Aorta (tissue), 5 donors: Measurements from ENCODE around the gene TTC4. TPM values are rescaled to one million over a fixed set of nuclear protein-coding genes. Genes with fewer than 3 reads are reported as not detected.
A peak's percentile ranks its signal among the peaks of the same experiment; 100 is the strongest.
"Not testable (repeated sequence)": the region's sequence is repeated elsewhere in the genome, so short reads cannot be mapped to it uniquely, and the experiment has no call there.

Experiments used
- ATAC-seq: fragments of 200-7000 bp; cut with Tn5 transposase; one replicate; pipeline ENCODE4 v1.9.1; 2022; ENCODE audit warnings: moderate library complexity; ENCODE audit not compliant: low FRiP score
- DNase-seq, 2 donors: peaks; one replicate each; pipeline ENCODE4 v3.0.0-alpha.2; 2020
- H3K27ac ChIP-seq, 2 donors: one replicate each; pipeline ENCODE4 v1.5.1; 2013; ENCODE audit warnings: low read length in 2 of 2, mild to moderate bottlenecking in 2 of 2, moderate library complexity in 2 of 2, control low read depth in 1 of 2, inconsistent platforms in 1 of 2, low read depth in 1 of 2
- H3K27me3 ChIP-seq, 2 donors: one replicate each; pipeline ENCODE4 v1.6.1; 2013; ENCODE audit warnings: control low read depth in 1 of 2, low read length in 1 of 2, mild to moderate bottlenecking in 1 of 2, moderate library complexity in 1 of 2; ENCODE audit not compliant: insufficient read depth in 2 of 2, control insufficient read depth in 1 of 2
- H3K36me3 ChIP-seq, 2 donors: one replicate each; pipeline ENCODE4 v1.6.1; 2013; ENCODE audit warnings: control low read depth in 1 of 2, low read length in 1 of 2, mild to moderate bottlenecking in 1 of 2; ENCODE audit not compliant: insufficient read depth in 2 of 2, control insufficient read depth in 1 of 2
- H3K4me1 ChIP-seq, 2 donors: one replicate each; pipeline ENCODE4 v1.6.1; 2013; ENCODE audit warnings: low read length in 2 of 2, control low read depth in 1 of 2, mild to moderate bottlenecking in 1 of 2, moderate library complexity in 1 of 2; ENCODE audit not compliant: insufficient read depth in 2 of 2, control insufficient read depth in 1 of 2
- H3K4me3 ChIP-seq, 2 donors: one replicate each; pipeline ENCODE4 v1.5.1; 2013; ENCODE audit warnings: low read length in 2 of 2, control low read depth in 1 of 2, mild to moderate bottlenecking in 1 of 2
- H3K9me3 ChIP-seq: one replicate; pipeline ENCODE4 v1.6.1; 2013; ENCODE audit warnings: mild to moderate bottlenecking, low read length; ENCODE audit not compliant: control insufficient read depth
- WGBS, 2 donors: extraction: QIAGEN DNeasy Blood & Tissue Kit; methylation state at CpG; one replicate each; pipeline ENCODE4 v1.1.7; 2013; 5-methylcytosine and 5-hydroxymethylcytosine counted together
- intact Hi-C, 2 donors: fragments of 100-400 bp; cut with DNase I; formaldehyde crosslinking; loops; one replicate each; pipeline versions ENCODE4 v1.14.2 to v1.15.0; 2022
- polyA plus RNA-seq, 2 donors: library from polyadenylated mRNA; stranded (reverse); fragments of 200-250 nt; gene quantifications; one replicate each; pipeline ENCODE4 v1.2.3, GENCODE V29; 2013
- total RNA-seq, 2 donors: library from RNA; stranded (reverse); fragmentation: NEBNext Ultra II Directional; extraction: Animal tissue kit (Norgen Biotek cat#: 25700); gene quantifications; one replicate each; pipeline ENCODE4 v1.2.1, GENCODE V29; 2021
- donor health status: healthy with polysubstance abuse.
- donor health status: Bipolar disorder and iron deficiency.
- donor health status: DM: no; HTN: no; CAD: no.
- donor health status: DM: no; HTN: no; CAD: no.
- donor health status: DM: yes; HTN: yes; CAD: no.

Gene TTC4
- total and polyA plus RNA-seq, 4 donors: 8.9 to 18.9 (median 14.1) TPM

- H3K4me1 ChIP-seq: no peaks in the 10 kb centered on the region
- no peaks in the 10 kb centered on the region for H3K9me3 ChIP-seq
- DNase-seq: no peak
- intact Hi-C loops: loop anchor here in 1 of 2 donors (2.0 kb wide), 1 partner anchor 50 kb away; the partner anchor contains the start of gene TTC4
- 59 to 61% methylated on average over 13 of the region's 13 CpGs for WGBS, 2 donors
- H3K4me3 ChIP-seq: peak overlapping the region in 1 of 2 donors; percentile 63
- no peak overlapping the region for H3K27ac ChIP-seq
- H3K36me3 ChIP-seq: no peaks in the 10 kb centered on the region
- no peaks in the 10 kb centered on the region for H3K27me3 ChIP-seq
- peak; percentile 38 for ATAC-seq
Measured at GRCh38 chr1:54764922-54765561, 49.4 kb downstream of the TTC4 start.

- WGBS, 2 donors: 26 to 28% methylated on average over 4 of the region's 4 CpGs
- no peaks in the 10 kb centered on the region for H3K27me3 ChIP-seq
- no peak for DNase-seq
- H3K4me3 ChIP-seq: no peak overlapping the region
- no peaks in the 10 kb centered on the region for H3K36me3 ChIP-seq
- ATAC-seq: no peak
- intact Hi-C loops: no loop called here
- H3K4me1 ChIP-seq: no peaks in the 10 kb centered on the region
- no peaks in the 10 kb centered on the region for H3K9me3 ChIP-seq
- H3K27ac ChIP-seq: no peak overlapping the region
Measured at GRCh38 chr1:54766726-54767125, 51.1 kb downstream of the TTC4 start.

- ATAC-seq (no peak), DNase-seq (no peak)
- no peaks in the 10 kb centered on the region for H3K4me1 ChIP-seq
- no peak overlapping the region for H3K27ac ChIP-seq
- H3K4me3 ChIP-seq: no peak overlapping the region
- intact Hi-C loops: no loop called here
- H3K36me3 ChIP-seq: no peaks in the 10 kb centered on the region
- 32 to 50% methylated on average over 6 of the region's 6 CpGs for WGBS, 2 donors
- no peaks in the 10 kb centered on the region for H3K27me3 ChIP-seq
- no peaks in the 10 kb centered on the region for H3K9me3 ChIP-seq
Measured at GRCh38 chr1:54767526-54767925, 51.9 kb downstream of the TTC4 start.

- no peak for DNase-seq
- Histone ChIP-seq H3K4me3 (no peak overlapping the region), H3K27me3 (no peaks in the 10 kb centered on the region), H3K9me3 (no peaks in the 10 kb centered on the region), H3K4me1 (no peaks in the 10 kb centered on the region), H3K36me3 (no peaks in the 10 kb centered on the region), H3K27ac (no peak overlapping the region)
- ATAC-seq: no peak
- WGBS, 2 donors: 78 to 83% methylated on average over 5 of the region's 5 CpGs
- intact Hi-C loops: no loop called here
Measured at GRCh38 chr1:54768093-54768492, 52.4 kb downstream of the TTC4 start.

GRCh38 chr1:54772951-54773350, 57.3 kb downstream of the TTC4 start:
- intact Hi-C loops: no loop called here
- H3K27me3 ChIP-seq: no peaks in the 10 kb centered on the region
- no peaks in the 10 kb centered on the region for H3K36me3 ChIP-seq
- H3K27ac ChIP-seq: no peak overlapping the region
- no peak for ATAC-seq
- H3K4me3 ChIP-seq: no peak overlapping the region
- DNase-seq: no peak
- 80 to 94% methylated on average over 2 of the region's 2 CpGs for WGBS, 2 donors
- no peaks in the 10 kb centered on the region for H3K9me3 ChIP-seq
- no peaks in the 10 kb centered on the region for H3K4me1 ChIP-seq

- no peak for ATAC-seq
- no peaks in the 10 kb centered on the region for H3K27me3 ChIP-seq
- no peak overlapping the region for H3K4me3 ChIP-seq
- intact Hi-C loops: no loop called here
- H3K36me3 ChIP-seq: no peaks in the 10 kb centered on the region
- 43 to 51% methylated on average over 14 to 15 of the region's 15 CpGs for WGBS, 2 donors
- no peaks in the 10 kb centered on the region for H3K4me1 ChIP-seq
- H3K9me3 ChIP-seq: no peaks in the 10 kb centered on the region
- DNase-seq: no peak
- no peak overlapping the region for H3K27ac ChIP-seq
Measured at GRCh38 chr1:54774820-54775498, 59.3 kb downstream of the TTC4 start.

GRCh38 chr1:54775828-54776721, 60.4 kb downstream of the TTC4 start:
- H3K27ac ChIP-seq, H3K4me3 ChIP-seq, DNase-seq, ATAC-seq, intact Hi-C loops, H3K36me3 ChIP-seq, H3K4me1 ChIP-seq, H3K27me3 ChIP-seq, H3K9me3 ChIP-seq: not testable (repeated sequence)
- 68 to 71% methylated on average over 16 of the region's 16 CpGs for WGBS, 2 donors

GRCh38 chr1:54777011-54777410, 61.4 kb downstream of the TTC4 start:
- WGBS, 2 donors: 74 to 78% methylated on average over 4 of the region's 4 CpGs
- no peaks in the 10 kb centered on the region for H3K27me3 ChIP-seq
- intact Hi-C loops: no loop called here
- H3K4me1 ChIP-seq: no peaks in the 10 kb centered on the region
- no peak overlapping the region for H3K4me3 ChIP-seq
- no peak overlapping the region for H3K27ac ChIP-seq
- no peaks in the 10 kb centered on the region for H3K36me3 ChIP-seq
- no peaks in the 10 kb centered on the region for H3K9me3 ChIP-seq
- ATAC-seq (no peak), DNase-seq (no peak)
